HCT116 (cell line): ENCODE measurements around the gene TRIM9. TPM values are rescaled to one million over a fixed set of nuclear protein-coding genes. Genes with fewer than 3 reads are reported as not detected.

Source experiments
- ATAC-seq: fragments of 200-7000 bp; cut with Tn5 transposase; 2 replicates; pipeline ENCODE4 v1.9.1; 2020; ENCODE audit warnings: mild to moderate bottlenecking, moderate library complexity
- BruUV-seq: library from RNA; stranded (reverse); fragments of 400-500 nt; replicated peaks from 2 replicates; lab custom pipeline; 2021; lab: Mats Ljungman, UMichigan
- CTCF ChIA-PET: fragments of 300-600 bp; sonication (Branson Sonifier 250); formaldehyde crosslinking; loops from one replicate; lab custom pipeline; 2021; ENCODE audit warnings: antibody characterized with exemption; lab: Charles Lee
- POLR2A ChIA-PET: fragments of 300-600, 350-600 bp; sonication (Branson Sonifier 250); formaldehyde crosslinking; loops from one replicate; lab custom pipeline; 2021; ENCODE audit warnings: antibody characterized with exemption; lab: Charles Lee
- RAD21 ChIA-PET, 2 experiments: fragments of 300-600 bp; sonication (Branson Sonifier 250); formaldehyde crosslinking; loops; one replicate each; lab custom pipeline; 2023; ENCODE audit warnings: low total read pairs in 2 of 2; ENCODE audit not compliant: uncharacterized antibody in 2 of 2, unreplicated experiment in 2 of 2, low non-redundant PET in 1 of 2; lab: Charles Lee
- DNase-seq: peaks from one replicate; pipeline ENCODE4 v3.0.0-alpha.2; 2010; ENCODE audit warnings: low read depth, low spot score
- H2AFZ ChIP-seq: fragments of 200-600 bp; shearing (Covaris generic), sonication (generic); 2 replicates; pipeline ENCODE4 v1.6.1; 2017; ENCODE audit warnings: low read depth, mixed run types, mixed read lengths, antibody characterized with exemption, low read length; ENCODE audit not compliant: poor library complexity, severe bottlenecking
- H3K27ac ChIP-seq: 2 replicates; pipeline ENCODE4 v1.5.1; 2012; ENCODE audit warnings: low read depth, low read length
- H3K27me3 ChIP-seq: fragments of 200-600 bp; sonication (generic); 2 replicates; pipeline ENCODE4 v1.6.1; 2016; ENCODE audit warnings: mixed run types, low read length, mixed read lengths; ENCODE audit not compliant: insufficient read depth
- H3K36me3 ChIP-seq, 2 experiments: fragments of 200-500 bp in 1 of 2; fragments of 200-600 bp in 1 of 2; sonication (Bioruptor generic) in 1 of 2; sonication (generic) in 1 of 2; 2 replicates each; pipeline versions ENCODE4 v1.5.1 to v1.6.1; 2014 to 2016; ENCODE audit warnings: low read length in 2 of 2, inconsistent platforms in 1 of 2, mixed read lengths in 1 of 2, mixed run types in 1 of 2; ENCODE audit not compliant: insufficient read depth in 2 of 2, control insufficient read depth in 1 of 2
- H3K4me1 ChIP-seq, 2 experiments: fragments of 200-600 bp in 1 of 2; sonication (generic) in 1 of 2; 2 replicates each; pipeline versions ENCODE4 v1.5.1 to v1.6.1; 2012 to 2017; ENCODE audit warnings: low read length in 2 of 2, inconsistent platforms in 1 of 2, mild to moderate bottlenecking in 1 of 2, mixed read lengths in 1 of 2, mixed run types in 1 of 2, moderate library complexity in 1 of 2; ENCODE audit not compliant: insufficient read depth in 2 of 2, control insufficient read depth in 1 of 2
- H3K4me2 ChIP-seq: fragments of 200-600 bp; sonication (generic); 2 replicates; pipeline ENCODE4 v1.6.1; 2017; ENCODE audit warnings: mixed run types, low read length, mixed read lengths
- H3K4me3 ChIP-seq, 2 experiments: fragments of 200-600 bp in 1 of 2; sonication (generic) in 1 of 2; replicated peaks in 1 of 2; 2 replicates each; pipeline ENCODE4 v1.5.1; 2011 to 2016; ENCODE audit warnings: low read length in 2 of 2, control low read depth in 1 of 2, low read depth in 1 of 2, mild to moderate bottlenecking in 1 of 2, mixed read lengths in 1 of 2, mixed run types in 1 of 2
- H3K79me2 ChIP-seq: fragments of 200-600 bp; sonication (generic); 2 replicates; pipeline ENCODE4 v1.6.1; 2017; ENCODE audit warnings: mild to moderate bottlenecking, mixed run types, low read length, moderate library complexity, mixed read lengths; ENCODE audit not compliant: insufficient read depth
- H3K9ac ChIP-seq: fragments of 200-600 bp; sonication (generic); 2 replicates; pipeline ENCODE4 v1.6.1; 2016; ENCODE audit warnings: low read length, mixed read lengths
- H3K9me2 ChIP-seq: fragments of 200-600 bp; sonication (generic), shearing (Covaris generic); 2 replicates; pipeline ENCODE4 v1.6.1; 2017; ENCODE audit warnings: mixed run types, mild to moderate bottlenecking, moderate library complexity; ENCODE audit not compliant: insufficient read depth
- H3K9me3 ChIP-seq, 2 experiments: fragments of 200-500 bp in 1 of 2; fragments of 200-600 bp in 1 of 2; sonication (Bioruptor generic) in 1 of 2; sonication (generic) in 1 of 2; 2 replicates each; pipeline ENCODE4 v1.6.1; 2014 to 2017; ENCODE audit warnings: low read length in 2 of 2, mixed read lengths in 2 of 2, inconsistent platforms in 1 of 2, low read depth in 1 of 2, mild to moderate bottlenecking in 1 of 2, mixed run types in 1 of 2, moderate library complexity in 1 of 2; ENCODE audit not compliant: control insufficient read depth in 1 of 2, insufficient read depth in 1 of 2
- H4K20me1 ChIP-seq: fragments of 200-600 bp; sonication (generic), shearing (Covaris generic); 2 replicates; pipeline ENCODE4 v1.6.1; 2017; ENCODE audit warnings: mixed run types, mild to moderate bottlenecking, moderate library complexity; ENCODE audit not compliant: insufficient read depth
- CBX3 ChIP-seq: IDR thresholded peaks from 2 replicates; pipeline ENCODE4 v1.6.1; 2012; ENCODE audit warnings: low read depth
- CEBPB ChIP-seq: IDR thresholded peaks from 2 replicates; pipeline ENCODE4 v1.6.1; 2012; ENCODE audit warnings: low read depth
- EGR1 ChIP-seq: IDR thresholded peaks from 2 replicates; pipeline ENCODE4 v1.6.1; 2012; ENCODE audit warnings: low read depth
- ELF1 ChIP-seq: IDR thresholded peaks from 2 replicates; pipeline ENCODE4 v1.6.1; 2012; ENCODE audit warnings: low read depth, borderline replicate concordance
- EZH2phosphoT487 ChIP-seq: fragments of 200-600 bp; IDR thresholded peaks from 2 replicates; pipeline ENCODE4 v1.6.1; 2018; ENCODE audit warnings: antibody characterized with exemption, borderline replicate concordance
- FOSL1 ChIP-seq: IDR thresholded peaks from 2 replicates; pipeline ENCODE4 v1.6.1; 2012; ENCODE audit warnings: low read depth
- JUND ChIP-seq: IDR thresholded peaks from 2 replicates; pipeline ENCODE4 v1.6.1; 2012
- POLR2A ChIP-seq: IDR thresholded peaks from 2 replicates; pipeline ENCODE4 v1.7.0; 2011; ENCODE audit warnings: borderline replicate concordance; ENCODE audit not compliant: insufficient read depth, insufficient read length; ENCODE audit errors: extremely low read depth
- RAD21 ChIP-seq: IDR thresholded peaks from 2 replicates; pipeline ENCODE4 v1.6.1; 2012; ENCODE audit warnings: low read depth, mild to moderate bottlenecking
- SIN3A ChIP-seq: IDR thresholded peaks from 2 replicates; pipeline ENCODE4 v1.6.1; 2012; ENCODE audit warnings: low read depth
- SP1 ChIP-seq: IDR thresholded peaks from 2 replicates; pipeline ENCODE4 v1.6.1; 2012; ENCODE audit warnings: low read depth
- SRF ChIP-seq: IDR thresholded peaks from 2 replicates; pipeline ENCODE4 v1.6.1; 2012; ENCODE audit warnings: low read depth
- TCF7L2 ChIP-seq: IDR thresholded peaks from 2 replicates; pipeline ENCODE4 v1.7.0; 2011; ENCODE audit warnings: borderline replicate concordance, inconsistent platforms; ENCODE audit not compliant: insufficient read depth, insufficient read length; ENCODE audit errors: extremely low read depth
- YY1 ChIP-seq: IDR thresholded peaks from 2 replicates; pipeline ENCODE4 v1.6.1; 2011; ENCODE audit warnings: low read length, low read depth, moderate library complexity, mild to moderate bottlenecking; ENCODE audit not compliant: insufficient replicate concordance; ENCODE audit errors: extremely low read depth
- ZBTB33 ChIP-seq: IDR thresholded peaks from 2 replicates; pipeline ENCODE4 v1.6.1; 2011; ENCODE audit warnings: mild to moderate bottlenecking, low read length, moderate library complexity; ENCODE audit not compliant: insufficient replicate concordance; ENCODE audit errors: extremely low read depth
- ZFX ChIP-seq: fragments of 450-650 bp; IDR thresholded peaks from 2 replicates; pipeline ENCODE4 v1.6.1; 2017
- ZNF274 ChIP-seq: fragments of 200-500 bp; sonication (Bioruptor generic); IDR thresholded peaks from 2 replicates; pipeline ENCODE4 v1.6.1; 2014; ENCODE audit warnings: mild to moderate bottlenecking, low read depth, low read length, inconsistent platforms
- intact Hi-C: fragments of 100-400 bp; cut with micrococcal nuclease; formaldehyde crosslinking; loops from 2 replicates; pipeline ENCODE4 v1.10.0; 2022
- total RNA-seq: library from RNA; stranded (reverse); gene quantifications from one replicate; pipeline ENCODE4 v1.2.1, GENCODE V29; 2021; ENCODE audit not compliant: unreplicated experiment
- TF ChIP-seq, protein P1 (sequence below), 3 experiments: fragments of 200-600 bp in 1 of 3; sonication (generic) in 1 of 3; IDR thresholded peaks in 2 of 3; conservative IDR thresholded peaks in 1 of 3; 2 replicates each; pipeline ENCODE4 v1.5.1; 2012 to 2017; ENCODE audit warnings: low read depth in 2 of 3, low read length in 2 of 3, antibody characterized with exemption in 1 of 3, borderline replicate concordance in 1 of 3, control low read depth in 1 of 3, mild to moderate bottlenecking in 1 of 3, mixed read lengths in 1 of 3, mixed run types in 1 of 3, moderate library complexity in 1 of 3; ENCODE audit not compliant: insufficient read depth in 1 of 3
- TF ChIP-seq, protein P2 (sequence below): IDR thresholded peaks from 2 replicates; pipeline ENCODE4 v1.6.1; 2012; ENCODE audit warnings: low read depth

The TRIM9 gene
- total RNA-seq, 1 experiment from 2014 or later: 4.6 TPM

- no peak for DNase-seq
- Histone ChIP-seq H3K27ac (no peak overlapping the region), H3K4me3 (no peak overlapping the region), H3K9me2 (no peaks in the 10 kb centered on the region), H2AFZ (no peak overlapping the region), H3K9ac (no peak overlapping the region), H4K20me1 (peaks cover 11% of the 10 kb centered on the region), H3K9me3 (no peaks in the 10 kb centered on the region), H3K4me1 (peaks cover 0 to 1% of the 10 kb centered on the region in 2 experiments; a peak in 1 of 4 replicates), H3K4me2 (no peak overlapping the region), H3K27me3 (no peaks in the 10 kb centered on the region), H3K36me3 (peaks cover 27 to 57% of the 10 kb centered on the region in 2 experiments), H3K79me2 (peaks cover 85% of the 10 kb centered on the region)
- BruUV-seq: no TSS peak
- TF ChIP-seq EZH2phosphoT487: no peak
- no peak for TF ChIP-seq TCF7L2
- no peak for TF ChIP-seq SP1
- no peak for TF ChIP-seq ZBTB33
- TF ChIP-seq, protein P1, sequence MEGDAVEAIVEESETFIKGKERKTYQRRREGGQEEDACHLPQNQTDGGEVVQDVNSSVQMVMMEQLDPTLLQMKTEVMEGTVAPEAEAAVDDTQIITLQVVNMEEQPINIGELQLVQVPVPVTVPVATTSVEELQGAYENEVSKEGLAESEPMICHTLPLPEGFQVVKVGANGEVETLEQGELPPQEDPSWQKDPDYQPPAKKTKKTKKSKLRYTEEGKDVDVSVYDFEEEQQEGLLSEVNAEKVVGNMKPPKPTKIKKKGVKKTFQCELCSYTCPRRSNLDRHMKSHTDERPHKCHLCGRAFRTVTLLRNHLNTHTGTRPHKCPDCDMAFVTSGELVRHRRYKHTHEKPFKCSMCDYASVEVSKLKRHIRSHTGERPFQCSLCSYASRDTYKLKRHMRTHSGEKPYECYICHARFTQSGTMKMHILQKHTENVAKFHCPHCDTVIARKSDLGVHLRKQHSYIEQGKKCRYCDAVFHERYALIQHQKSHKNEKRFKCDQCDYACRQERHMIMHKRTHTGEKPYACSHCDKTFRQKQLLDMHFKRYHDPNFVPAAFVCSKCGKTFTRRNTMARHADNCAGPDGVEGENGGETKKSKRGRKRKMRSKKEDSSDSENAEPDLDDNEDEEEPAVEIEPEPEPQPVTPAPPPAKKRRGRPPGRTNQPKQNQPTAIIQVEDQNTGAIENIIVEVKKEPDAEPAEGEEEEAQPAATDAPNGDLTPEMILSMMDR (IDR thresholded peaks at IDR 0.05 in 2 of 3, conservative IDR thresholded peaks at IDR 0.05 in 1 of 3; ENCODE audit: borderline replicate concordance in 1 of 3, insufficient read depth in 1 of 3, low read depth in 2 of 3, low read length in 2 of 3): no peak
- no peak for TF ChIP-seq JUND
- TF ChIP-seq CEBPB: no peak
- TF ChIP-seq ZFX: no peak
- no peak for TF ChIP-seq EGR1
- TF ChIP-seq YY1: no peak
- TF ChIP-seq POLR2A: no peak
- TF ChIP-seq ZNF274: no peak
- TF ChIP-seq ELF1: no peak
- TF ChIP-seq FOSL1: no peak
- no peak for TF ChIP-seq CBX3
- TF ChIP-seq SIN3A: no peak
- TF ChIP-seq, protein P2, sequence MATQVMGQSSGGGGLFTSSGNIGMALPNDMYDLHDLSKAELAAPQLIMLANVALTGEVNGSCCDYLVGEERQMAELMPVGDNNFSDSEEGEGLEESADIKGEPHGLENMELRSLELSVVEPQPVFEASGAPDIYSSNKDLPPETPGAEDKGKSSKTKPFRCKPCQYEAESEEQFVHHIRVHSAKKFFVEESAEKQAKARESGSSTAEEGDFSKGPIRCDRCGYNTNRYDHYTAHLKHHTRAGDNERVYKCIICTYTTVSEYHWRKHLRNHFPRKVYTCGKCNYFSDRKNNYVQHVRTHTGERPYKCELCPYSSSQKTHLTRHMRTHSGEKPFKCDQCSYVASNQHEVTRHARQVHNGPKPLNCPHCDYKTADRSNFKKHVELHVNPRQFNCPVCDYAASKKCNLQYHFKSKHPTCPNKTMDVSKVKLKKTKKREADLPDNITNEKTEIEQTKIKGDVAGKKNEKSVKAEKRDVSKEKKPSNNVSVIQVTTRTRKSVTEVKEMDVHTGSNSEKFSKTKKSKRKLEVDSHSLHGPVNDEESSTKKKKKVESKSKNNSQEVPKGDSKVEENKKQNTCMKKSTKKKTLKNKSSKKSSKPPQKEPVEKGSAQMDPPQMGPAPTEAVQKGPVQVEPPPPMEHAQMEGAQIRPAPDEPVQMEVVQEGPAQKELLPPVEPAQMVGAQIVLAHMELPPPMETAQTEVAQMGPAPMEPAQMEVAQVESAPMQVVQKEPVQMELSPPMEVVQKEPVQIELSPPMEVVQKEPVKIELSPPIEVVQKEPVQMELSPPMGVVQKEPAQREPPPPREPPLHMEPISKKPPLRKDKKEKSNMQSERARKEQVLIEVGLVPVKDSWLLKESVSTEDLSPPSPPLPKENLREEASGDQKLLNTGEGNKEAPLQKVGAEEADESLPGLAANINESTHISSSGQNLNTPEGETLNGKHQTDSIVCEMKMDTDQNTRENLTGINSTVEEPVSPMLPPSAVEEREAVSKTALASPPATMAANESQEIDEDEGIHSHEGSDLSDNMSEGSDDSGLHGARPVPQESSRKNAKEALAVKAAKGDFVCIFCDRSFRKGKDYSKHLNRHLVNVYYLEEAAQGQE: no peak
- TF ChIP-seq RAD21: no peak
- no peak for TF ChIP-seq SRF
- ChIA-PET POLR2A (no interaction called here), CTCF (no interaction called here), RAD21 (no interaction called here)
- intact Hi-C loops: no loop called here
- no peak for ATAC-seq
Measured at GRCh38 chr14:50937800-50938199, 157.1 kb downstream of the TRIM9 start.
